HTR-8/SVneo (cell line): ENCODE measurements around the gene SPDYE2.
"Not testable (repeated sequence)": the region's sequence is repeated elsewhere in the genome, so short reads cannot be mapped to it uniquely, and the experiment has no call there.

Source experiments
- DNase-seq: peaks from one replicate; pipeline ENCODE4 v3.0.0; 2011; ENCODE audit warnings: low spot score, mixed read lengths; ENCODE audit not compliant: insufficient read length
- FAIRE-seq: peaks from 2 replicates; lab custom pipeline; 2011; peaks lifted over from hg19 to GRCh38; lab: Jason Lieb, UNC

SPDYE2 gene

GRCh38 chr7:102593637-102594334, 42.8 kb downstream of the SPDYE2 start:
- FAIRE-seq, DNase-seq: not testable (repeated sequence)

DNA sequence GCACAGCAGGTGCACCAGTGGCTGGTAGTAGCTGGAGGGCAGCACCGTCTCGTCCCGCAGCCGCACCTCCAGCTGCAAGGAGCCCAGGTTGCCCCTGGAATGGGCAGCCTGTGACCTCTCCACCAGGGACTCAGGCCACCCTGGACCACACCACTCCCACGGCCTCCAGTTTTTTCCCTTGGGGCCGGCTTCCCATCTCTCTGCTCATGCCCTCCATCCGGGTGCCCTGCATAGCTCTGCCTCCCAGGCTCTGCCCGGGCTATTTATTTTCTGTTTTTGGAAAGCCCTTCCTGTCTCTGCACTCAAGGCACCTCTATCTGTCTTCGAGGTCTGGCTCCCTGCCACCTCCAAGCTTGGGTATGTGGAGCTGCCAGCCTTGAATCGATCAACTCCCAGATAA, 45.0 kb downstream of the SPDYE2 start:
- not testable (repeated sequence) for FAIRE-seq

GRCh38 chr7:102599699-102600098, 48.7 kb downstream of the SPDYE2 start:
- DNase-seq, FAIRE-seq: not testable (repeated sequence)

More for the DNA sequence above, 45.0 kb downstream of the SPDYE2 start:
- DNase-seq: not testable (repeated sequence)

- not testable (repeated sequence) for FAIRE-seq, DNase-seq
Observed at GRCh38 chr7:102602317-102602716, 51.3 kb downstream of the SPDYE2 start.

DNA sequence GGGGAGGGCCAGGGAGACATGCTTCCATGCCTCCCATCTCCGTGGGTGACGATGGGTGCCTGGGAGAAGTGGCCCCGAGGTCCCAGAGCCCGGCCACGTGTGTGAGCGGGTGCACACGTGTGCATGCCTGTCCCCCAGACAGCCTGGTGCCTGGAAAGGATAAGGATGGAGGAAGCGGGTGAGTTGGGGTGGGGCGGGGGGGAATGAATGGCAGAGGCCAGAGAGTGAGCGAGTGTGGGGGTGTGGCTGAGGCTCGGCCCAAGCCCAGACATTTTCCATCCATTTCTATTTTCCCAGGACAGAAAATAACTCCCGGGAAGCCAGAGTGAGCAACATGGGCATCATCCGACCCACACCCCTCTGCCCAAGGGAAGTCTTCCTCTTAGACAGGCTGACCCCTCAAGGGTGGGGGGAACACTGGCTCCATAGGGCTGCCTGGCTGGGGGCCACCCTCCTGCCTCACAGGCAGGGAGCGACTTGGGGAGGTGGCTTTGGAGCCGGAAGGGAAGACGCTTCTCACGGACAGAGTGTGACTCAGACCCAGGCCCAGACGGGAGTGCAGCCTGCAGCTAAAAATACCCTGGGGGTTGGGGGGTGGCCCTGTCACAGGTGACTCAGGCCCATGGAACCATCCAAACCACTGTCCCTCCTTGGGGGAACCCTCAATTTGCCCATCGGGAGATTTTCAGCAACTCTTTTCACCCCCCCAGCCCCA, 53.6 kb downstream of the SPDYE2 start:
- DNase-seq: not testable (repeated sequence)

GRCh38 chr7:102606848-102607247, 55.8 kb downstream of the SPDYE2 start:
- not testable (repeated sequence) for FAIRE-seq, DNase-seq

More for the DNA sequence above, 53.6 kb downstream of the SPDYE2 start:
- not testable (repeated sequence) for FAIRE-seq

DNA sequence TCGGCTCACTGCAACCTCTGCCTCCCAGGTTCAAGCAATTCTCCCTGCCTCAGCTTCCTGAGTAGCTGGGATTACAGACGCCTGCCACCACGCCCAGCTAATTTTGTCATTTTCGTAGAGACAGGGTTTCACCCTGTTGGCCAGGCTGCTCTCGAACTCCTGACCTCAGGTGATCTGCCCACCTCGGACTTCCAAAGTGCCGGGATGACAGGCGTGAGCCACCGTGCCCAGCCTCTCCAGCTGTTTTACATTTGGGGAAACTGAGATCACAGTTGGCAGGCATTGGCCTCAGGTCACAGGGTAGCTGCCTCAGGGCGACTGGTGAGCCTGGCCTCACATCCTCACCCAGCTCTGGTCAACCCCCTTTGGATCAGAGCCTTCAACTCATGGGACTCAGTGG, 58.7 kb downstream of the SPDYE2 start:
- not testable (repeated sequence) for FAIRE-seq, DNase-seq

DNA sequence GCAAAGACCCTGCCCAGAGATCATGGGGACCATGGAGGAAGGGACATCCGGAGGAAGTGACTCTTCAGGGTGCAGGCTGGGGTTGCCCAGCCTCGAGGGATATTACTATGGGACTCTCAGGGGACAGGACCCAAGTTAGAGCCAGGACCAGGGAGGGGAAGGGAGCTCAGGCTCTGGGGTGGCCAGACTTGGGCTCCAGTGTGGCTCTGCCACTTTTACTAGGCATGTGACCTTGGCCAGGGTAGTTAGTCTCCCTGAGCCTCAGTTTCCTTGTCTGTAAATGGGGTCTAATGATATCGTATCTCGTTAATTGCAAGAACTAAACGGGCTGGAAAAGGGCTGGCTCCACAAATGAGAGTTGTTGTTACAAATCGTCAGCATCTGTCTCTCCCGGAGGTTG, 59.4 kb downstream of the SPDYE2 start:
- not testable (repeated sequence) for DNase-seq, FAIRE-seq

GRCh38 chr7:102611013-102611674, 60.1 kb downstream of the SPDYE2 start:
- FAIRE-seq, DNase-seq: not testable (repeated sequence)

- FAIRE-seq, DNase-seq: not testable (repeated sequence)
Observed at GRCh38 chr7:102611675-102612325, 60.8 kb downstream of the SPDYE2 start.
